Stimulated activated effector memory CD8-positive, alpha-beta T cell treated with anti-CD3 and anti-CD28 coated beads, Interleukin-12 subunit alpha, Interleukin-12 subunit beta, amount 100 ng/mL, for 72 hours (primary cell): Measurements from ENCODE around the gene TRIM17.

ENCODE experiments used
- ATAC-seq: fragments of 150-1000 bp; cut with Tn5 transposase; 2 replicates; pipeline ENCODE4 v1.10.0; 2021
- DNase-seq, 2 donors: peaks; one replicate each; pipeline ENCODE4 v3.0.0; 2021 to 2022; ENCODE audit warnings: low spot score in 2 of 2
- H3K27ac Mint-ChIP-seq: one replicate; pipeline ENCODE4 v1.8.0; 2022; ENCODE audit warnings: mild to moderate bottlenecking, mixed read lengths
- H3K36me3 Mint-ChIP-seq: one replicate; pipeline ENCODE4 v1.8.0; 2022; ENCODE audit warnings: mild to moderate bottlenecking, mixed read lengths
- H3K4me1 Mint-ChIP-seq: one replicate; pipeline ENCODE4 v1.8.0; 2022; ENCODE audit warnings: mixed read lengths
- H3K4me3 Mint-ChIP-seq: one replicate; pipeline ENCODE4 v1.8.0; 2022; ENCODE audit warnings: mild to moderate bottlenecking, mixed read lengths
- H3K9me3 Mint-ChIP-seq: one replicate; pipeline ENCODE4 v1.8.0; 2022; ENCODE audit warnings: mixed read lengths

Gene TRIM17

GRCh38 chr1:228414511-228415211 lies 2.0 kb downstream of the TRIM17 start:
- Mint-ChIP-seq H3K36me3 (no peaks in the 10 kb centered on the region), H3K4me3 (peak overlapping the region; percentile 70), H3K4me1 (peaks cover 29% of the 10 kb centered on the region), H3K9me3 (no peaks in the 10 kb centered on the region), H3K27ac (no peak overlapping the region)
- no peak for DNase-seq
- ATAC-seq, result no peak

- DNase-seq (no peak), ATAC-seq (no peak)
- Mint-ChIP-seq H3K4me1 (peaks cover 33% of the 10 kb centered on the region), H3K9me3 (no peaks in the 10 kb centered on the region), H3K36me3 (no peaks in the 10 kb centered on the region), H3K27ac (no peak overlapping the region), H3K4me3 (no peak overlapping the region)
Observed at GRCh38 chr1:228413241-228414010, 3.2 kb downstream of the TRIM17 start.

GRCh38 chr1:228411548-228412430 lies 4.9 kb downstream of the TRIM17 start:
- no peak for ATAC-seq
- Mint-ChIP-seq H3K36me3 (peaks cover 3% of the 10 kb centered on the region), H3K4me3 (no peak overlapping the region), H3K9me3 (no peaks in the 10 kb centered on the region), H3K27ac (no peak overlapping the region), H3K4me1 (peaks cover 35% of the 10 kb centered on the region)
- no peak for DNase-seq

GRCh38 chr1:228411121-228411520 lies 5.5 kb downstream of the TRIM17 start:
- Mint-ChIP-seq H3K27ac (peak overlapping the region; percentile 74), H3K9me3 (no peaks in the 10 kb centered on the region), H3K36me3 (peaks cover 10% of the 10 kb centered on the region), H3K4me1 (peaks cover 29% of the 10 kb centered on the region), H3K4me3 (no peak overlapping the region)
- DNase-seq, result no peak
- no peak for ATAC-seq

GRCh38 chr1:228410671-228411070 lies 6.0 kb downstream of the TRIM17 start:
- ATAC-seq (no peak), DNase-seq (no peak)
- Mint-ChIP-seq H3K9me3 (no peaks in the 10 kb centered on the region), H3K27ac (peak overlapping the region; percentile 74), H3K4me3 (no peak overlapping the region), H3K4me1 (peaks cover 26% of the 10 kb centered on the region), H3K36me3 (peaks cover 14% of the 10 kb centered on the region)

GRCh38 chr1:228410015-228410414 lies 6.6 kb downstream of the TRIM17 start:
- peaks cover 21% of the 10 kb centered on the region for H3K36me3 Mint-ChIP-seq
- ATAC-seq (no peak), DNase-seq (no peak)
- H3K4me3 Mint-ChIP-seq, result no peak overlapping the region
- H3K4me1 Mint-ChIP-seq, result peaks cover 26% of the 10 kb centered on the region
- H3K9me3 Mint-ChIP-seq, result no peaks in the 10 kb centered on the region
- H3K27ac Mint-ChIP-seq, result no peak overlapping the region

GRCh38 chr1:228408869-228409805 lies 7.5 kb downstream of the TRIM17 start:
- H3K27ac Mint-ChIP-seq, result peak overlapping the region; percentile 45
- H3K36me3 Mint-ChIP-seq, result peaks cover 29% of the 10 kb centered on the region
- ATAC-seq (no peak), DNase-seq (no peak)
- H3K4me3 Mint-ChIP-seq, result peak overlapping the region; percentile 88
- H3K9me3 Mint-ChIP-seq, result no peaks in the 10 kb centered on the region
- peaks cover 34% of the 10 kb centered on the region for H3K4me1 Mint-ChIP-seq

- Mint-ChIP-seq H3K4me3 (peak overlapping the region; percentile 88), H3K27ac (peak overlapping the region; percentile 32), H3K4me1 (peaks cover 43% of the 10 kb centered on the region), H3K36me3 (peaks cover 38% of the 10 kb centered on the region), H3K9me3 (no peaks in the 10 kb centered on the region)
- DNase-seq (no peak), ATAC-seq (no peak)
Observed at GRCh38 chr1:228408041-228408868, 8.4 kb downstream of the TRIM17 start.

- H3K4me1 Mint-ChIP-seq, result peaks cover 52% of the 10 kb centered on the region
- no peaks in the 10 kb centered on the region for H3K9me3 Mint-ChIP-seq
- H3K4me3 Mint-ChIP-seq, result peak overlapping the region; percentile 88
- H3K27ac Mint-ChIP-seq, result peak overlapping the region; percentile 92
- DNase-seq (no peak), ATAC-seq (no peak)
- H3K36me3 Mint-ChIP-seq, result peaks cover 46% of the 10 kb centered on the region
Observed at GRCh38 chr1:228407106-228408040, 9.3 kb downstream of the TRIM17 start.

- no peaks in the 10 kb centered on the region for H3K9me3 Mint-ChIP-seq
- peaks cover 60% of the 10 kb centered on the region for H3K36me3 Mint-ChIP-seq
- no peak for DNase-seq
- peak overlapping the region; percentile 92 for H3K27ac Mint-ChIP-seq
- peak; percentile 0 for ATAC-seq
- H3K4me1 Mint-ChIP-seq, result peaks cover 63% of the 10 kb centered on the region
- H3K4me3 Mint-ChIP-seq, result peak overlapping the region; percentile 88
Observed at GRCh38 chr1:228405979-228406228, 10.8 kb downstream of the TRIM17 start.

- DNase-seq, result no peak
- H3K4me1 Mint-ChIP-seq, result peaks cover 66% of the 10 kb centered on the region
- peak overlapping the region; percentile 92 for H3K27ac Mint-ChIP-seq
- H3K4me3 Mint-ChIP-seq, result peak overlapping the region; percentile 88
- ATAC-seq, result no peak
- H3K9me3 Mint-ChIP-seq, result no peaks in the 10 kb centered on the region
- peaks cover 66% of the 10 kb centered on the region for H3K36me3 Mint-ChIP-seq
Observed at GRCh38 chr1:228405200-228405978, 11.3 kb downstream of the TRIM17 start.

GRCh38 chr1:228404107-228404720 lies 12.4 kb downstream of the TRIM17 start:
- H3K4me3 Mint-ChIP-seq, result peak overlapping the region; percentile 88
- H3K9me3 Mint-ChIP-seq, result no peaks in the 10 kb centered on the region
- peaks cover 77% of the 10 kb centered on the region for H3K36me3 Mint-ChIP-seq
- H3K4me1 Mint-ChIP-seq, result peaks cover 75% of the 10 kb centered on the region
- ATAC-seq (no peak), DNase-seq (no peak)
- H3K27ac Mint-ChIP-seq, result peak overlapping the region; percentile 92
